ENCODE measurements around the gene ALDOC. TPM values are rescaled to one million over a fixed set of nuclear protein-coding genes. Genes with fewer than 3 reads are reported as not detected.

ALDOC gene
- total RNA-seq, 1 donor from 2014 or later = 12.6 TPM

GRCh38 chr17:28527859-28528258 is 48.8 kb downstream of the ALDOC start:
- Mint-ChIP-seq H3K36me3 (no peaks in the 10 kb centered on the region), H3K4me3 (no peak overlapping the region), H3K27ac (peak overlapping the region; percentile 49), H3K9me3 (no peaks in the 10 kb centered on the region), H3K27me3 (no peaks in the 10 kb centered on the region), H3K4me1 (ENCODE audit: unreplicated experiment) (peaks cover 31% of the 10 kb centered on the region)
- DNase-seq (ENCODE audit: extremely low spot score, unreplicated experiment) = no peak
- TF ChIP-seq CTCF (conservative IDR thresholded peaks at IDR 0.05) = no peak

- Mint-ChIP-seq H3K4me3 (no peak overlapping the region), H3K36me3 (no peaks in the 10 kb centered on the region), H3K4me1 (ENCODE audit: unreplicated experiment) (peaks cover 33% of the 10 kb centered on the region)
These were observed 49.5 kb downstream of the ALDOC start for GRCh38 chr17:28527181-28527681.

GRCh38 chr17:28526381-28526780 is 50.3 kb downstream of the ALDOC start:
- H3K27ac Mint-ChIP-seq = no peak overlapping the region
- H3K9me3 Mint-ChIP-seq = no peaks in the 10 kb centered on the region
- TF ChIP-seq CTCF (conservative IDR thresholded peaks at IDR 0.05) = no peak
- no peaks in the 10 kb centered on the region for H3K36me3 Mint-ChIP-seq
- H3K4me3 Mint-ChIP-seq = no peak overlapping the region
- no peak for DNase-seq (ENCODE audit: extremely low spot score, unreplicated experiment)
- no peaks in the 10 kb centered on the region for H3K27me3 Mint-ChIP-seq
- H3K4me1 Mint-ChIP-seq (ENCODE audit: unreplicated experiment) = peaks cover 33% of the 10 kb centered on the region

More at GRCh38 chr17:28527181-28527681, 49.5 kb downstream of the ALDOC start:
- Mint-ChIP-seq H3K27me3 (no peaks in the 10 kb centered on the region), H3K9me3 (no peaks in the 10 kb centered on the region), H3K27ac (peak overlapping the region; percentile 49)
- no peak for DNase-seq (ENCODE audit: extremely low spot score, unreplicated experiment)
- no peak for TF ChIP-seq CTCF (conservative IDR thresholded peaks at IDR 0.05)

GRCh38 chr17:28524476-28525424 is 51.9 kb downstream of the ALDOC start:
- Mint-ChIP-seq H3K27ac (peak overlapping the region; percentile 81), H3K9me3 (no peaks in the 10 kb centered on the region), H3K36me3 (no peaks in the 10 kb centered on the region), H3K27me3 (no peaks in the 10 kb centered on the region), H3K4me3 (peak overlapping the region; percentile 25), H3K4me1 (ENCODE audit: unreplicated experiment) (peaks cover 33% of the 10 kb centered on the region)
- no peak for DNase-seq (ENCODE audit: extremely low spot score, unreplicated experiment)
- no peak for TF ChIP-seq CTCF (conservative IDR thresholded peaks at IDR 0.05)

GRCh38 chr17:28523876-28524275 is 52.8 kb downstream of the ALDOC start:
- no peak for TF ChIP-seq CTCF (conservative IDR thresholded peaks at IDR 0.05)
- no peak for DNase-seq (ENCODE audit: extremely low spot score, unreplicated experiment)
- H3K4me1 Mint-ChIP-seq (ENCODE audit: unreplicated experiment) = peaks cover 30% of the 10 kb centered on the region
- no peak overlapping the region for H3K27ac Mint-ChIP-seq
- H3K27me3 Mint-ChIP-seq = no peaks in the 10 kb centered on the region
- H3K4me3 Mint-ChIP-seq = no peak overlapping the region
- H3K36me3 Mint-ChIP-seq = no peaks in the 10 kb centered on the region
- H3K9me3 Mint-ChIP-seq = no peaks in the 10 kb centered on the region
